CD4-positive, alpha-beta T cell treated with Interleukin-1 beta for 1 hour (primary cell): ENCODE data around the gene PRDM12.

ENCODE experiments used
- DNase-seq, 2 donors: peaks; one replicate each; pipeline ENCODE4 v3.0.0-alpha.2; 2020 to 2022

The PRDM12 gene

GRCh38 chr9:130693101-130693425, 28.7 kb downstream of the PRDM12 start:
- DNase-seq, result no peak

- peak; percentile 99 for DNase-seq
These were observed 29.2 kb downstream of the PRDM12 start, which contains the start of gene EXOSC2 for GRCh38 chr9:130693426-130694191. Gene EXOSC2, plus strand, starts transcription at chr9:130693780. Its CDS starts 12 bp downstream, at chr9:130693792.

GRCh38 chr9:130694205-130694604, 29.8 kb downstream of the PRDM12 start:
- DNase-seq, result no peak

DNA sequence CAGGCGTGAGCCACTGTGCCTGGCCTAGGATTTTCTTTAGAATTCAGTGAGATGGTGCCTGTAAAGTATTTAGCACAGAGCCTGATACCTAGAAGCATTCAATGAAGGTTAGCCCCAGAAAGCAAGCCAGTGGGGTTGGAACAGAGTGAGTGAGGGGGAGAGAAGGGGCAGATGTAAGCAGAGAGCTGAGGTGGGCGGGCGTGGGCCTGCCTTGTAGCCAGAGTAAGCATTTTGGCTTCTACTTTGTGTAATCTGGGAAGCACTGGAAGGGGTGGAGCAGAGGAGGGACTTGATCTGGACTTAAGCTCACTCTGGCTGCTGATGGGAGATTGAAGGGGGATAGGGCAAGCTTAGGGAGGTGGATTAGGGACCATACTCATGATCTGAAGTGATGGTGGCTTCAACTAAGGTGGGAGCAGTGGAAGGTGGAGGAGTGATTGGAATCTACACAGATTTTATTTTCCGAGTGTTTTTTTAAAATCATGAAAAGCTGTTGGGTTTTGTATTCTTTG, 31.8 kb downstream of the PRDM12 start:
- no peak for DNase-seq

DNA sequence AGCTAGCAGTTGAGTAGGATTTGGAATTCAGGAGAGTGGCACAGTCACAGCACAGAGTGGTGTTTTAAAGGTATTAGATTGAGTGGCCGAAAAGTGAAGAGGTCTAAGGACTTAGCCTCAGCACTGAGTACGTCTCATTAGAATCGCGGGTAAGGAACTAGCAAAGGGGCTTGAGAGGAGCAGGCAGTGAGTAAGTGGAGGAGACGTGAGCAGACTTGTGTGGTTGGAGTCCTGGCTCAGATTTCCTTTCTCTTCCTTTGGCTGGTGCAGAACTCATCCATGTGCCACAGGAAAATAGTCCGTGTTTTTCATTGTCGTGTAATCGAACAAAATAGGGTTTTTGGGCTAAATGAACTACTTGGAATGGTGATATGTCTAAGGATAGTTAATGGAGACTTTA, 32.6 kb downstream of the PRDM12 start:
- DNase-seq, result no peak

- DNase-seq, result no peak
These were observed 34.1 kb downstream of the PRDM12 start for GRCh38 chr9:130698514-130698913.

GRCh38 chr9:130699047-130699446, 34.7 kb downstream of the PRDM12 start:
- DNase-seq, result no peak

GRCh38 chr9:130701059-130702022, 36.9 kb downstream of the PRDM12 start:
- DNase-seq, result peak; percentile 64 to 71

- no peak for DNase-seq
These were observed 39.1 kb downstream of the PRDM12 start for GRCh38 chr9:130703501-130703900.

DNA sequence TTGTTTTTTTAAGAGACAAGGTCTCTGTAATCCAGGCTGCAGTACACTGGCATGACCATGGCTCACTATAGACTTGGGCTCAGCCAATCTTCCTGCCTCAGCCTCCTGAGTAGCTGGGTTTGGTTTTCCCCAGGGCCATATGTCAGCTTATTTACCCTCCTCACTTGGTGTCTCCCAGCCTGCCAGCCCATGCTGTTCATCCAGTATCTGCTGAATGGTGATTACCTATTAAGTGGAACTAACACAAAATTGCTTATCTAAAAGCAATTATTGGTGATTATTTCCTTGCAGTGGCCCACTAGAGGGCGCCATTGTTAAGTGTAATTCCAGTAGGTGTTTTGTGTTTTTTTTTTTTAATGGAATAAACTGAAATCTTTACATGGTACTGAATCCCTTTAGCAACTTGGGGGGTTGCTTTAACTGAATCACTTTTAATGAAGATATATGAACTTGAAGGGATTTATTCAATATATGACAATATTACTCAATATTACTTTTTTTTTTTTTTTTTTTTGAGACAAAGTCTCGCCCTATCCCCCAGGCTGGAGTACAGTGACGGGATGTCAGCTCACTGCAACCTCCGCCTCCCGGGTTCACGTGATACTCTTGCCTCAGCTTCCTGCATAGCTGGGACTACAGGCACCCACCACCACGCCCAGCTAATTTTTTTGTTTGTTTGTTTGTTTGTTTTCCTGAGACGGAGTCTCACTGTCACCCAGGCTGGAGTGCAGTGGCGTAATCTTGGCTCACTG, 43.0 kb downstream of the PRDM12 start:
- DNase-seq, result peak; percentile 61 to 76

- DNase-seq, result no peak
These were observed 46.5 kb downstream of the PRDM12 start for GRCh38 chr9:130710822-130711352.

DNA sequence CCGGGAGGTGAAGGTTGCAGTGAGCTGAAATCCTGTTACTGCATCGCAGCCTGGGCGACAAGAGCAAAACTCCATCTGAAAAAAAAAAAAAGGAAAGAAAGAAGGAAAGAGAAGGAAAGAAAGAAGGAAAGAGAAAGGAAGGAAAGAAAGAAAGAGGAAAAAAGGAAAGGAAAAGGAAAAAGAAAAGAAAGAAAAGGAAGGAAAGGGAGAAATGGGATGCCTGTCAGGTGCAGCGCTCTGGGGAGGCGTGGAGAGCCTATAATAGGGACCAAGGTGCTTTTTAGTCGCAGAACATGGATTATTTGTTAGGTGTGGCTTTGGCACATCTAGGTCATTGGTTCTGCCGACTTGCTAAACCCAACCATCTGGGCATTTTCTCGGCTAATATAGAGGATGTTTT, 47.1 kb downstream of the PRDM12 start:
- no peak for DNase-seq

GRCh38 chr9:130712564-130713285, 48.3 kb downstream of the PRDM12 start:
- DNase-seq, result peak; percentile 96

DNA sequence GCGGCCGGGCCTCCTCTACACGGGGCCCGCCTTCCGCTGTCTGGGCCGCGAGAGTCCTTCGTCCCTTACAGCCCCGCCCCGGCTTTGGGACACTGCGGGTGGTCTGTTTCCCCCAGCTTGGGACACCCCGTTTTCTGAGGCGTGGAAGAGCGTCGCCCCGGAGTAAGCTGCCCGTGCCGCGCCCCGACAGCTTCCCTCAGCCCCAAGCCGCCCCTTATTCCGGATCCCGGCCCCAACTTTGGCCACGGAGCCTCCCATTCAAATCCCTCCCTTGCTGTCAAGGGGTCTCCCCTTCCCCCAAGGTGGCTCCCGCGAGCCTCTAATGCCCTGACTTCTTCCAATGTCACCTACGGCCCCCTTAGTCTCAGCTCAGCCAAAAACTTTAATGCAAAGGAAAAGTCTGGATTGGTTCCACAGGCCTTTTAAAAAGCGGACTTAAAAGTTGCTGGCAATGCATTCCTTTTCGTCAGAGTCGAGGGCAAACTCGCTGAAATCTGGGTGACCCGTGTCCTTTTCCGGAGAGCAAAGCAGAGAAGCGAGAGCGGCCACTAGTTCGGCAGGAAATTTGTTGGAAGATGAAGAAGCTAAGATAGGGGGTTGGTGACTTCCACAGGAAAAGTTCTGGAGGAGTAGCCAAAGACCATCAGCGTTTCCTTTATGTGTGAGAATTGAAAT, 49.0 kb downstream of the PRDM12 start:
- DNase-seq, result no peak

DNA sequence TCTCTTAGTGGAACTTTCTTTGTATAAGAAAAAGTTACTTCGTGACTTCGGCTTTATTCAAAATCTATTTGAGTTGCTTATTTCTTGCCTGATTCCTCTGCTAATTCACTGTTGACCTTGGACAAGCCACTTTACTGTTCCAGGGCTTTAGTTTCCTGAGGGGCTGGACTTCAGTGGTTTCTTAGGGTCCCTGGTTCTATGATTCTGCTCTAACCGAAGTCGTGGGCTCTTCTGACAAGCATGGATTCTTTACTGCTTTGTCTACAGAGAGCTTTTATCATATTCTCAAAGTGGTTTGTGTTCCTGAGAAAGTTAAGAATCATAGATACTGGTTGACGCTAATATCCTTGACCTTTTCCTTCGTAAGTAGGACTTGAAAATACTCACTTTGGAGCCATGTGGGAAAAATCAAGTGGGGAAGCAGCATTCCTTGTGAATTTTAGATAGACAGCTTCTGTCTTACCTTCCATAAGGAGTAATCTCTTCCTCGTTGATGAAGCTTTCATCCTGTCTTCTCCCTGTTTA, 50.3 kb downstream of the PRDM12 start:
- DNase-seq, result no peak

DNA sequence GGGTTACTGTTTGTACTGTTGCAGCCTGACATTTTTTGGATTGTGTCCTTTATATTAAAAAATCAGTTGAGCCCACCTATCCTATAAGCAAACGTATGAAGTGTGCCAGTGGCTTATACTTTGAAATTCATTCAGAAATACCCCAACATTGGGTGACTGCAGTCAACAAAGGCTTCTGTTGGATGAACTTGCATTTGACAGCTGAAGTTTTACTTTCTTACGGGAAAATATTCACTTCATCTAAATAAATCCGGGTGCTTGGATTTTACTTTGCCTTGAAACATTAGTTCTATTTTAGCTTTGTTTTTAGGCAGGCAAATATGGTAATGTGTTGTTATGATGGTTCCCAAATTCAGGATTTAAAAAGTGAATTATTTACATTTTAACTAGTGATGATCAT, 50.9 kb downstream of the PRDM12 start:
- DNase-seq, result no peak

DNA sequence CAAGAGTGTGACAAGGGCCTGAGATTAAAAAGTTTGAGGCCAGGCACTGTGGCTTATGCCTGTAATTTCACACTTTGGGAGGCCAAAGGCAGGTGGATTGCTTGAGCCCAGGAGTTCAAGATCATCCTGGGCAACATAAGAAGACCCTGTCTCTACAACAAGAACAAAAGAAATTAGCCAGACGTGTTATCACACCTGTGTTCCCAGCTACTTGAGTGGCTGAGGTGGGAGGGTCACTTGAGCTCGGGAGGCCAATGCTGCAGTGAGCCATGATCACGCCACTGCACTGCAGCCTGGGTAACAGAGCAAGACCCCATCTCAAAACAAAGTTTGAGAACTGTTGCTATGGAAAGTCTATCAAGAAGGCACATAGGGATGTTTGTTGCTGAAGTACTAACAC, 54.2 kb downstream of the PRDM12 start:
- no peak for DNase-seq

GRCh38 chr9:130720762-130721161, 56.4 kb downstream of the PRDM12 start:
- no peak for DNase-seq

DNA sequence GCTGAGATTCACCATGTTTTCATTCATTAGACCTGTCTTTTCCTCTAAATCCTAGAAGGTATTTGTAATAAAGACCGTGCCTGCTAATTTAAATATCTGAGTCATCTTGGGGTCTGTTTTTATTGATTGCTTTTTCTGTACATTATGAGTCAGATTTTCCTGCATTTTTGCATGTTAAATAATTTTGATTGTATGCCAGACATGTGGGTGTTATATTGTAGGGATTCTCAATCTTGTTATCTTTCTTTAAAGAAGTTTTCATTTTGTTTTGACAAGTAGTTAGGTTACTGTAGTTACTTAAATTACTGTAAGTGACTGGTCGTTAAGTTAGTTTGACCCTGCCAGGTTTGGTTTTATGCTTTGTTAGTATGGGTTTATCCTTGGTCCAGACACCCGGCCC, 64.3 kb downstream of the PRDM12 start:
- no peak for DNase-seq

- no peak for DNase-seq
These were observed 64.8 kb downstream of the PRDM12 start for GRCh38 chr9:130729145-130729544.

- DNase-seq, result no peak
These were observed 67.0 kb downstream of the PRDM12 start for GRCh38 chr9:130731355-130731754.
